HuH-7 (cell line): ENCODE data around the gene MTFR1L.
A peak's percentile ranks its signal among the peaks of the same experiment; 100 is the strongest.
"Not testable (repeated sequence)": the region's sequence is repeated elsewhere in the genome, so short reads cannot be mapped to it uniquely, and the experiment has no call there.

Experiments used
- DNase-seq: peaks from one replicate; pipeline ENCODE4 v3.0.0; 2011; ENCODE audit warnings: low spot score

The MTFR1L gene

DNA sequence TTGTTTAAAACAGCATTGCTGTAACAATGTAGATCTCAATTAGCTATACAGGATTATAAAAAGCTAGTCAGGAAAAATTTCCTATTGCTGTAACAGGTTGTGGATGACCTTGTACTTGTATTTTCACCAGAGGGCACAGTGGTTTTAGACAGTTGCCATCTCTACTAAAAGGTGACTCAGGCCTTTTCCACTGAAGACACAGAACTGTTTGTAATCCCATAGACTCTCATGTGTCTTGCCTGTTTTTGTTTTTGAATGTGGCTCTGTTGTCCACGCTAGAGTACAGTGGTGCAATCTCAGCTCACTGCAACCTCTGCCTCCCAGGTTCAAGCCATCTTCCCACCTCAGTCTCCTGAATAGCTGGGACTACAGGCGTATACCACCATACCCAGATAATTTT lies 5.9 kb downstream of the MTFR1L start:
- DNase-seq, result no peak

DNA sequence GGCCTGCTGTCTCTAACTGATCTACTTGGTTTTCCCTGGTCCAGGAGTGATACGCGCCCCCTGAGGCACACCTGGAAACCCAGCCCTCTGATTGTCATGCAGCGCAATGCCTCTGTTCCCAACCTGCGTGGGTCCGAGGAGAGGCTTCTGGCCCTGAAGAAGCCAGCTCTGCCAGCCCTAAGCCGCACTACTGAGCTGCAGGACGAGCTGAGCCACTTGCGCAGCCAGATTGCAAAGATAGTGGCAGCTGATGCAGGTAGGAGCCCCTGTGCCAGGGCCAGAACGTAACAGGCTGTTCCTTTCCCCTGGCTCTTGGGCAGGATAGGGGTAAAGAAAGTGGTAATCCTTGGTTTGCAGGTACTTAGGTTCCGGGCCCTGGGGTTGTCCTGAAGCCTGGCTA lies 6.8 kb downstream of the MTFR1L start:
- DNase-seq, result no peak

DNA sequence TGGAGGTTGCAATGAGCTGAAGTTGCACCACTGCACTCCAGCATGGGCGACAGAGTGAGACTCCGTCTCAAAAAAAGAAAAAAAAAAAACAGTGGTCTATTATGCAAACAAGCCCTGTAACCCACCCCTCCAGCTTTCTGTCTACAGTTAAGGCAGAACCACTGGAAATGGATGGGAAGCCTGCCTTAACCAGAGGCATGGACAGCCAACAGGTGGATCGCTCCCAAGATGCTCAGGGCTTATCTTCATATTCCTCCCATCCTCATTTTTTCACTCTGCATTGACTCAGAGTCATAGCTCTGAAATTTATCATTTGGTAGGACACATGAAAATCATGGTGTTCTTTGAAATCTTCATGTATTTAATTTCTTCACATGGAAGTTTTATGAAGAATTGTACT lies 8.7 kb downstream of the MTFR1L start:
- no peak for DNase-seq

DNA sequence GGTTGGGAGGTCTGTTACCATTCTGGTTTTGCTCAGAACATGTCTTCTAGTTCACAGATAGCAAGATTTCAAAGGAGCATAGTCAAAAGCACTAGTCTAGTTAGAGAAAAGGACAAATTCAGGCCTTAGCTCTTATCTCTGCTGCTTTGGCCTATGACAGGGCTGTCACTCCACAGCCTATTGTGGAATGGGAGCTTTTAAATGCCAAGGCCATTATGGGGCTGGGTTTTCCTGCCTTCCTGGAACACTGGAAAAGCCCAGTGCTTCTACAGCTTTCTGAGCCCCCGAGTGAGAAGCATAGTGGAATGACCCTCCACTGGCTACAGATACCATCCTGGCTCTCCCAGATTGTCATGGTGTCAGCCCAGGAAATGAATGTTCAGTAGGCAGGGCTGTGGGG lies 9.3 kb downstream of the MTFR1L start:
- DNase-seq, result no peak

DNA sequence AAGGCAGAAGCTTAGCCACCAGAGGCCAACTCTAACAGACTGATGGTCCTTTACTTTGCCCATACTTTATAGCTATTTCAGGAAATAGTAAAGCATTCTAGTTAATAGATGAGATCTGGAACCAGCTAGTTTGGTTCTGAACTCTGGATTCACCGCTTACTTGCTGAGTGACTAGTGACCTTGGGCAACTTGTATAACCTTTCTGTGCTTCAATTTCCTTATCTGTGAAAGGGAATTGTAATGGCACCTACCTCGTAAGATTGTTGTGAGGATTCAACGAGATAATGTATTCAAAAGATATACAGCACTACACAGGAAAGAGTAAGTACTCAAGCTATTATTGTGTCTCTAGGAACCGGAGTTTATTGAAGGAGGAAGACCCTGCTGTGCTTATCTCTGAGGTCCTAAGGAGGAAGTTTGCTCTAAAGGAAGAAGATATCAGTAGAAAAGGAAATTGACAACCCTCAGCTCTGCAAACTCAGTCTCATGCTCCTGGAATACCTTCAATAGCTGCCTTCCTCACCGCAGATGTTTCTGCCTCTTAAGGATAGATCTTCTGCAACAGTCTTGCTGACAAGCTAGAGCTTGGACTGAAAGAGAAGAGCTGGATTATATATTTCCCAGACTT lies 11.9 kb downstream of the MTFR1L start:
- no peak for DNase-seq

DNA sequence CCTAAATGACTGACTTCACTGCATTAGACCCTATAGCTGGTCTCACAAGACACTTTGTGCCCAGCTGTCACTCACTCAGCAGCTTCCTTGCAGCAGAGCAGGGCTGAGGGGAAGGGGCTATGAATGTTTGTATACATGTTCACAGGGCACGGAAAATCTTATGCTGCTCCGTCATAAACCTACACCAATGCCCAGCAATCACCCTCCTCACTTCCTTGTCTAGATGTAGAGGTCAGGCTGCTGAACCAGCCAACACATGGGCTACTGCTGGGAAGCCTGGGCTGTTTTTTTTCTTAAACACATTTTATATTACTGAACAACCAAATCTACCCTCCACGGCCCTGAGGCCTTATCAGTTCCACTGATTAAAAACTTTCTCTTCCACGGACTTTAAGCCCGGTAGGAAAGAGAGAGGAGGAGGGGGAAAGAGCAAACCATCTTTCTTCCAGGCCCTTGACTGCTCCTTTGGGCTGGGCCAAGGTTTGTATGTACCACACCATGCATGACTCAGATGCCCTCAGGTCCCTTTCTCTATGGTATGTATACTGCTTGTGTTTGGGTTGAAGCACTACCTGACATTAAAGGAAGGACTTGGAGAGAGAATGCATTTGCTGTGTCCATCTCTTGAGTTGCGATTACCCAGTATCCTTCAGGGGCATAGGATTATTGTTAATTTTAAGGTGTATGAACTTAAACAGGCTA lies 12.7 kb downstream of the MTFR1L start:
- DNase-seq, result no peak

DNA sequence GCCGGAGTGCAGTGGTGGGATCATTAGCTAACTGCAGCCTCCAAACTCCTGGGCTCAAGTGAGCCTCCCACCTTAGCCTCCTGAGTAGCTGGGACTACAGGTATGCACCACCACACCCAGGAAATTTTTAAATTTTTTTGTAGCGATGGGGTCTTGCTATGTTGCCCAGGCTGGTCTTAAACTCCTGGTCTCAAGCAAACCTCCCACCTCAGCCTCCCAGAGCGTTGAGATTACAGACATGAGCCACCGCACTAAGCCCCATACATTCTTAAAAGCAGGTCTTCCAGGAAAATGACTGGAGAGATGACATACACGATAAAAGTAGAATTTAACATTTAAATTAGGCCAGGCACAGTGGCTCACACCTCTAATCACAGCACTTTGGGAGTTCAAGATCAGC lies 13.4 kb downstream of the MTFR1L start:
- no peak for DNase-seq

DNA sequence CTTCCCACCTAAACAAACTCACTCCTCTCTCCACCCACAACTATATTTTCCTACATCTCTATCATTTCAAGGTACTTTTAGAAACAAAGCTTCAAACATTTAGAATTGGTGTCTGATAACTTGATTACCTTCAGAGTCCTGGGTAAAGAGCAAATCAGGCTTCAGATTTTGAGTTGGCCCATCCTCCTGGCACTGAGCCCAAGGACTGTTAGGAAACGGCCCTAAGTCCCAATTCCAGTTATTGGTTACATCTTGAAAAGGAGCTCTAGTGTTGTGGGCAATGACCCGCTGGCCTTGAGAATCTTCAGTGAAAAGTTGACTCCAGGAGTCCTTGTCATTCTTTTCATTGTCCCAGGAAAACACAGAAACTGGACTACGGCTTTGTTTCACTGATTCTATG lies 15.1 kb downstream of the MTFR1L start:
- DNase-seq, result no peak

DNA sequence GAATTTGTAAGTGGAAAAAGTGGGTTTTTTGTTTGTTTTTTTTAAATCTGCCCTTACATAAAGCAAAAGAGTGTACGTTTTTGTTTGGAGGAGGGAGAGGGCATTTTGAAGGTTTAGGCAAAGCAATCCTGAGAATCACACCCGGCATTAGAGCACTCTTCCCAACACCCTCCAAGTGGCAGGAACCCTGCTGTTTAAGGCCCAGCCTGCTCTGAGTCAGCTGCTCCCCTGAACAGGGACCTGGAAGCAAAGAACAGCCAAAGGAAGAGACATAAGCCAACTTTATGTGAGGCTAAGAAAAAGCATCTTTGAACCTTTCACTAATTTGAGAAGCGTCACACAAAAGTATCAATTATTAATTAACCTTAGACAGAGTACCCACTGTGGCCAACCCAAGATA lies 16.9 kb downstream of the MTFR1L start:
- DNase-seq, result no peak

DNA sequence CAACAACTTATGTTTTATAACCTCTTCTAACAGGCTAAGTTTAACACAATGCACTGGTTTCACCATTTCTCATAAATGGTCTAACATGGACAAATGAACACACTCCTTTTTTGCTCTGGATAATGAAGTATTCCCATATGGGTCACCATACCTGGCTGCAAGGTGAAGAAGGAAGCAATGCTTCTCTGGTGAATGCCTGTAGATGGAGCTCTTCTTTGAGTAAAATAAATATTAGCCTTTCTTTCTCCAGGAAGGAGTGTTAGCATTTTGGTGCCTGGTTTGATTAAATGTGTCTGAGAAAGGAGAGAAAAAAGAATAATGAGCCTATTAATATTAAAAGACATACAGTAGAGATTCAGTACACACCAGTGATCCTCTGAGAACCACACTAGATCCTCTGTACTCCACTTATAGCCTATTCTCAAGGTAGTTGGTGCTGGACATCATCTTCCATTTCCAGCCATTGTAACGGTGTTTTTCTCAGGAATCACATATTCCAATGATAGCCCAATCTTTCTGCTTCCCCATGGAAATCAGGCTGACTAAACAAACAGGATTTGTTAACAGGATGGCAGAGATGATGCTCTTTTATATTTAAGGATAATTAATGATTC lies 17.6 kb downstream of the MTFR1L start:
- DNase-seq, result no peak

DNA sequence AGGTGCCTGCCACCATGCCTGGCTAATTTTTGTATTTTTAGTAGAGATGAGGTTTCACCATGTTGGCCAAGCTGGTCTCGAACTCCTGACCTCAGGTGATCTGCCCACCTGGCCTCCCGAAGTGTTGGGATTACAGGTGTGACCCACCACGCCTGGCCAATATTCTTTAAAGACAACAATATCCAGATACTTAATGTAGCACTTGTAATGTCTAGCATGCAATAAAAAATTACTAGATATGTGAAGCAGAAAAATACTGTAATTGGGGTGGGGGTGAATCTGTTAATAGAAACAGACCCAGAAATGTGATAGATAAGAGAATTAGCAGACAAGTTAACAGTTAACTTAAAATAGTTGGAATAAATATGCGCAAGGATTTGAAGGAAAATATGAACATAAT lies 20.1 kb downstream of the MTFR1L start:
- DNase-seq, result not testable (repeated sequence)

DNA sequence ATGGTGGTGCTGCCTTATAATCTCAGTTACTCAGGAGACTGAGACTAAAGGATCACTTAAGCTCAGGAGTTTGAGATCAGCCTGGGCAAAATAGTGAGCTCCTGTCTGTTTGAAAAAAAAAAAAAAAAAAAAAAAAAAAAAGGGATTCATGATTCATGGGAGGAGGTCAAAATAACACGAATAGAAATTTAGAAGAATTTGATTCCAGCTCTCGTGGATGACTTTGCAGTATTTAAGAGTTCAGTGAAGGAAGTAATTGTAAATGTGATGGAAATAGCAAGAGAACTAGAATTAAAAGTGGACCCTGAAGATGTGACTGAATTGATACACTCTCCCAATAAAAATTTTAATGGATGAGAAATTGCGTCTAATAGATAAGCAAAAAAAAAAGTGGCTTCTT lies 23.7 kb downstream of the MTFR1L start:
- DNase-seq, result no peak

DNA sequence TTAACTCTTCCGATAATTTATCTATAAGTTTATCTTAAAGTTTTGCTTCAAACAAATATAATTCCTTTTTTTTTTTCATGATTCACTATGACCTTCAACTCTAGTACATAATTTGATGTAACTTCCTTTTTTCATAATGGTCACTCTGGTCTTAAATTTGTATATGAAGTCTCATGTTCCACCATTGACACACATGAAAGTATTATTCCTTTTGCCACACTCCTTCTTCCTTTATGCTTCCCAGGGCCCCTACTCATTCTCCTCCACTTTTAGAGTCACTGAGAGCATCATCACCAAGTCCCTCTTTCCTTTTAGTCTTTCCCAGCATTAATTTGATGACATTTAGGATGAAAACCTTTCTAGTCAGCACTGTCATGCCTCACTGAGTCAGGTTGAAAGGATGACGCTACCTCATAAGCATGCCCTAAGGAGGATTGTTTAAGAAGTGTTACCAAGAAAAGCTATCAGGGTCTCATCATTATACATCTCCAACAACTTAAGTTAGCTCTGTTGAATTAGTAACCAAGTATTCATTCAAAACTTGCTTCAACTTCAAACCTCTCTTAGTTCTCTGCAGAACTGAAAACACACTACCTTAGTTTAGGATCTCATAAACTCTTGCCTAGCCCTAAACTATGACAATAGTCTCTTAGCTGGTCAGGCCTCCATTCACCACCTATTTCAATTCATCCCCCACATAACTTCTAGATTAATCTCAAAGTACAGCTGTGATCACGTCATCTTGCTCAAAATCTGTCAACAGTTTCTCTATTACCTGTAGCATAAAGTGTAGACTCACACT lies 25.0 kb downstream of the MTFR1L start:
- DNase-seq, result no peak

DNA sequence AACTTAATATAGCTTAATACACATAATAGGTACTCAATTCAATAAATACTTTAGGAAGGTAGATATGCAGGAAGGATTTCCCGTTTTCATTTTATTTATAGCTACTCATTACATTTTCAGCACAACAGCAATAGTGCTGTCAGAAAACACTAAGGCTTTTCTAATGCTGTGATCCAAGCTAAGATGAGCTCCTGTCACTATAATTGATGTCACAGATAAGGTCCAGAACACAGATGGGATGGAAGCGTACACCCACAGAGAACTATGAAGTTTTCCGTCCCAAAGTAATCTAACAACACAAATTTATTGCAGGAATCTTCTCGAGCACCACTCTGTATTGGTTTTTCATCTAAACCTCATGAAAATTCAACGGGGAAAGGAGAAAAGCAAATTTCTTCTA lies 25.9 kb downstream of the MTFR1L start:
- no peak for DNase-seq

DNA sequence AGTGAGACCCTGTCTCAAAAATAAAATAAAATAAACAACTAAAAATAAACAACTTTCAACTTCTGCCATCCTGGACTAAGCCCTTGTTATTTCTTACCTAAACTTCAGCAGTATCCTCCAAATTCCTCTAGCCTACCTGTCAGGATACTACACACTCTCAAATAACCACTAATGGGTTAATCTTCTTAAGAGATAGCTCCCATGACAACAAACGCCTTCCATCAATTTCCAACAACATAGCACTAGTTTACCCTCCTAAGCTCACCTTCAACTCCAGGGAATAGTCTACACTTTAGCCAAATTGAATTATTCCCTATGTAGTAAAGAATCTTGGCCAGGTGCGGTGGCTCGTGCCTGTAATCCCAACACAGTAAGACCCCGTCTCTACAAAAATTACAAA lies 28.2 kb downstream of the MTFR1L start:
- no peak for DNase-seq

DNA sequence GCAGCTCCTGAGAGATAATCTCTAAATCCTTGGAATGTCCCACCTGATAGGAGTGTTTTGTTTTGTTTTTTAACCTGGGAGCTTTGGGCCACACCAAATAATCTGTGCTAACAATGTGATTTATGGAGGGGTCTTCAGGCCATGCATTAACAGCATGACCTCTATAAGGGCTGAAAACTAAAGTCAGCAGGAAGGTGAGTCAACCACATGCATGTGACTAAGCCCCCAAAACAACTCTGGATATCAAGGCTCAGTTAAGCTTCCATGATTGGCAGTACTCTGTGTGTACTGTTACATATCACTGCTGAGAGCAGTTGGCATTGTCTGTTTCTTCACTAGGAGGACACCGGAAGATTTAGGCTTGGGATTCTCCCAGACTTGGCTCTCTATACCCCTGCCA lies 28.8 kb downstream of the MTFR1L start:
- no peak for DNase-seq

DNA sequence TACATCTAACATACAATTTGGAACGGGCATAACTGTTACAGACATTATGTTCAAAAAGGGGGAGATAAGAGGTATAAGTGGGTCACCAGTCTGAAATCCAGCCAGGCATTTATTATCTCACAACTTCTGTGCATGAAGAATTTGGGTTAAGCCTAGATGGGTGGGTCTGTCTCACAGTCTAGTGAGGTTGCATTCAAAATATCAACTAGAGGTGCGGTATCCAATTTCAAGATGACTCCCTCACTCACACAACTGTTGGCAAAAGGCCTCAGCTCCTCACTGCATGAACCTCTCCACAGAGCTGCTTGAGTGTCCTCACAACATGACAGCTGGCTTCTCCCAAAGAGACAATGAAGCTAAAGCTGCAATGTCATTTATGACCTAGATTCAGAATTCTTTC lies 34.8 kb downstream of the MTFR1L start:
- DNase-seq, result no peak

DNA sequence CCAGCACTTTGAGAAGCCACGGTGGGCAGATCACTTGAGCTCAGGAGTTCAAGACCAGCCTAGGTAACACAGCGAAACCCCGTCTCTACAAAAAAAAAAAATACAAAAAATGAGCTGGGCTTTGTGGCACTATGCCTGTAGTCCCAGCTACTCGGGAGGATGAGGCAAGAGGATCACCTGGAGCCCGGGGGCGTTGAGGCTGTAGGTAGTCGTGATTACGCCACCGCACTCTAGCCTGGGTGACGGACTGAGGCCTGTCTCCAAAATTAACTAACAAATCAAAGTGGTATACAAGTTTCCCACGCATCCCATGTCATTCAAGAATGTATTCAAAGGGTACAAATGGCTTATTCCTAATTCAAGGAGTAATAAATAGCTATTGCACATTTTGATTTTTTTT lies 37.1 kb downstream of the MTFR1L start:
- no peak for DNase-seq

DNA sequence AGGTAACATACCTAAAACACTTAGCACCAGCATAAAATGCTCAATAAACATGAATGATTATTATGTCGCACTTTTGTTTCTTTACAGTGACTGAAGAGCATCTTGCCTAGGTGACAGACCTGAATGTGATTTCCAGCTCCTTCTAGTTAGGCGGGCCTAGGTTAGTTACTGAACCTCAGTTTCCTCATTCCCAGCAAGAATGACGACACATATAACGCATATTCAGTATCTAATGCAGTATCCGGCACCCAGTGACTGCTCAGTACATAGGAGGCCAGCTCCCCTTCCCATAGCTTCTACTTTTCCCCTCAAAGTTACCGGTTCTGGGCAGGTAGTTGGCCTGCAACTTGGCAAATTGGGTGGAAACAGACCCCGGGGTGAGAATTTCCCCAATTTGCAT lies 38.7 kb downstream of the MTFR1L start:
- DNase-seq, result no peak

DNA sequence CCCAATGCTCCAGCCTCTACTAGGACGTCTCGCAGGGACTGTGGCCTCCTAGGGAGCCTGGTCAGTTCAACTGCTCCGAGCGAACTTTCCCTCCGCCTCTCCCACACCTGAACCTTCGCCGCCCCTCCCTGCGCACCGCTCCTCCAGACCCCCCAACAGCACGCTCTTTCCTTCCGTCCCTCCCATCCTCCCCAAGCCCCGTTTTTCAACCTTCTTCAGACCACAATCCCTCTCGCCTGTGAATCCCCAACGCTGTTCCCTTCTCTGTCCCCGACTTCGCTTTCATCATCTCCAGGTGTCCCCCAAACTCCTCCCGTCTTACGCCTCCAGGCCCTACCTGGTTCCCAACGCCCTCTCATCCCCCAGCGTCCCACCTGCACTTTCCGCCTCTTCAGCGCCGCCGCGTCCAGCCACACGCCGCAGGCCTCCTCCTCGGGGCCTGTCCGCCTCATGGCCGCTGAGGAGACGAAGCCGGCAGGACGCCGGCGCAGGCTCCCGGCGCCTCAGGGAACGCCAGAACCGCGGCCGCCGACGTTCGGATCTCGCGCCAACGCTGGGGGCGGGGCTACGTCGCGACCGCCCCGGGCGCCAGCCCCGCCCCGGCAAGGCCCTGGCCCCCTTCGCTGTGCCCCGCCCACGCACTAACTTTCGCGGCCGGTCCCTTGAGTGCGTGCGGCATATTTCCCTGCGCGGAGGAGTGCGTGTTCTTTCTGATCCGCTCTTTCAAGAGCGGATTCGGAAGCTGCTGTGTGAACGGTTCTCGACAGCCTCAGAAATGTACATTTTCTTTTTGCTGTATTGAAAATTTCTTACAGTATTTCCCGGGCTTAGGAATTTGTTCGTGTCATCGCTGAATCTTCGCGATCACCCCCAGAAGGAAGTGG lies 39.4 kb downstream of the MTFR1L start, which contains the start of gene AUNIP:
TSS of gene AUNIP (minus strand) at position 552 of the 884 bp plus-strand sequence. CDS start at position 452, 100 bp downstream.
- DNase-seq, result peak; percentile 78
